Sigmoid colon (tissue), 7 donors: ENCODE results near the gene RASGRF2. TPM values are rescaled to one million over a fixed set of nuclear protein-coding genes. Genes with fewer than 3 reads are reported as not detected.

Source experiments
- DNase-seq: peaks from one replicate; pipeline ENCODE4 v3.0.0-alpha.2; 2019
- H3K27ac ChIP-seq, 4 donors: fragments of 200-600 bp; sonication (generic); one replicate each; pipeline ENCODE4 v1.5.1; 2016 to 2019; ENCODE audit warnings: mild to moderate bottlenecking in 1 of 4
- H3K27me3 ChIP-seq, 3 donors: fragments of 200-600 bp; sonication (generic); one replicate each; pipeline ENCODE4 v1.5.1; 2019; ENCODE audit warnings: mild to moderate bottlenecking in 1 of 3
- H3K36me3 ChIP-seq, 4 donors: fragments of 200-600 bp; sonication (generic); one replicate each; pipeline ENCODE4 v1.5.1; 2016 to 2019
- H3K4me1 ChIP-seq, 4 donors: fragments of 200-600 bp; sonication (generic); one replicate each; pipeline ENCODE4 v1.5.1; 2017 to 2019
- H3K4me3 ChIP-seq, 4 donors: fragments of 200-600 bp; sonication (generic); one replicate each; pipeline ENCODE4 v1.5.1; 2017 to 2019; ENCODE audit warnings: mild to moderate bottlenecking in 2 of 4, moderate library complexity in 1 of 4
- H3K9me3 ChIP-seq, 4 donors: fragments of 200-600 bp in 3 of 4; sonication (generic) in 3 of 4; one replicate each; pipeline versions ENCODE4 v1.5.1 to v1.6.1; 2013 to 2019
- CTCF ChIP-seq, 4 experiments: fragments of 450-650 bp in 3 of 4; fragments of 200-600 bp in 1 of 4; IDR thresholded peaks; one replicate each; pipeline ENCODE4 v1.5.1; 2016 to 2019; ENCODE audit warnings: antibody characterized with exemption in 4 of 4, mild to moderate bottlenecking in 3 of 4, moderate library complexity in 2 of 4
- EP300 ChIP-seq, 4 donors: sonication (generic); formaldehyde crosslinking; IDR thresholded peaks; one replicate each; pipeline ENCODE4 v1.6.1; 2017; ENCODE audit warnings: antibody characterized with exemption in 4 of 4
- POLR2A ChIP-seq, 2 donors: fragments of 450-650 bp; IDR thresholded peaks; one replicate each; pipeline ENCODE4 v1.6.1; 2016; ENCODE audit warnings: antibody characterized with exemption in 2 of 2, mild to moderate bottlenecking in 2 of 2, moderate library complexity in 2 of 2
- POLR2AphosphoS5 ChIP-seq, 4 donors: sonication (generic); formaldehyde crosslinking; IDR thresholded peaks; one replicate each; pipeline ENCODE4 v1.6.1; 2017; ENCODE audit warnings: antibody characterized with exemption in 4 of 4
- WGBS, 2 donors: extraction: QIAGEN DNeasy Blood & Tissue Kit; methylation state at CpG; one replicate each; pipeline ENCODE4 v1.1.7; 2013; 5-methylcytosine and 5-hydroxymethylcytosine counted together
- intact Hi-C: fragments of 100-400 bp; cut with DNase I; formaldehyde crosslinking; loops from one replicate; pipeline ENCODE4 v1.15.1; 2023
- polyA plus RNA-seq, 3 donors: library from polyadenylated mRNA; stranded (reverse); fragments of 200-250 nt; gene quantifications; one replicate each; pipeline ENCODE4 v1.2.3, GENCODE V29; 2013
- total RNA-seq, 4 donors: library from RNA; depleted of rRNA; stranded (reverse); fragments of >200 nt; gene quantifications; one replicate each; pipeline ENCODE4 v1.1.0, GENCODE V29; 2016
- donor health status: healthy with polysubstance abuse.
- donor health status: Bipolar disorder and iron deficiency.
- donor health status: healthy.

RASGRF2 gene
- total and polyA plus RNA-seq, 7 donors = under 0.01 to 9.5 (median 6.8) TPM

GRCh38 chr5:81191726-81192372 lies 231.7 kb downstream of the RASGRF2 start:
- Histone ChIP-seq H3K4me1 (peaks cover 0 to 10% (median 7%) of the 10 kb centered on the region in 4 donors), H3K27me3 (no peaks in the 10 kb centered on the region), H3K9me3 (no peaks in the 10 kb centered on the region), H3K27ac (no peak overlapping the region), H3K4me3 (no peak overlapping the region), H3K36me3 (no peaks in the 10 kb centered on the region)
- TF ChIP-seq CTCF (IDR thresholded peaks at IDR 0.05) (no peak), EP300 (IDR thresholded peaks at IDR 0.05) (no peak), POLR2A (IDR thresholded peaks at IDR 0.05) (no peak), POLR2AphosphoS5 (IDR thresholded peaks at IDR 0.05) (no peak)
- no peak for DNase-seq
- 92% methylated on average over 9 of the region's 9 CpGs for WGBS, 2 donors
- intact Hi-C loops = loop anchor here (10.0 kb wide), 2 partner anchors 227 to 507 kb away; partner anchors contain the start of gene RASGRF2

GRCh38 chr5:81192373-81192750 lies 232.2 kb downstream of the RASGRF2 start:
- Histone ChIP-seq H3K4me1 (peaks cover 0 to 10% (median 7%) of the 10 kb centered on the region in 4 donors), H3K36me3 (no peaks in the 10 kb centered on the region), H3K9me3 (no peaks in the 10 kb centered on the region), H3K27me3 (no peaks in the 10 kb centered on the region), H3K4me3 (no peak overlapping the region), H3K27ac (no peak overlapping the region)
- TF ChIP-seq POLR2A (IDR thresholded peaks at IDR 0.05) (no peak), POLR2AphosphoS5 (IDR thresholded peaks at IDR 0.05) (no peak), CTCF (IDR thresholded peaks at IDR 0.05) (no peak), EP300 (IDR thresholded peaks at IDR 0.05) (no peak)
- intact Hi-C loops = loop anchor here (10.0 kb wide), 2 partner anchors 228 to 508 kb away; partner anchors contain the start of gene RASGRF2
- 84 to 87% methylated on average over 8 of the region's 8 CpGs for WGBS, 2 donors
- DNase-seq = no peak

GRCh38 chr5:81194633-81195334 lies 234.6 kb downstream of the RASGRF2 start:
- 27 to 29% methylated on average over 31 of the region's 31 CpGs for WGBS, 2 donors
- H3K27ac ChIP-seq = no peak overlapping the region
- TF ChIP-seq POLR2AphosphoS5 (IDR thresholded peaks at IDR 0.05) (peak in 1 of 4 donors; percentile 18), EP300 (IDR thresholded peaks at IDR 0.05) (no peak), CTCF (IDR thresholded peaks at IDR 0.05) (peak; percentile 49 to 84 (median 58)), POLR2A (IDR thresholded peaks at IDR 0.05) (no peak)
- no peak overlapping the region for H3K4me3 ChIP-seq
- intact Hi-C loops = loop anchor here (10.0 kb wide), 2 partner anchors 230 to 510 kb away; partner anchors contain the start of gene RASGRF2
- no peaks in the 10 kb centered on the region for H3K27me3 ChIP-seq
- peak; percentile 85 for DNase-seq
- H3K36me3 ChIP-seq = no peaks in the 10 kb centered on the region
- no peaks in the 10 kb centered on the region for H3K9me3 ChIP-seq
- H3K4me1 ChIP-seq = peaks cover 0 to 10% (median 7%) of the 10 kb centered on the region in 4 donors

GRCh38 chr5:81195335-81195929 lies 235.3 kb downstream of the RASGRF2 start:
- DNase-seq = no peak
- Histone ChIP-seq H3K4me1 (peaks cover 0 to 10% (median 7%) of the 10 kb centered on the region in 4 donors), H3K27ac (no peak overlapping the region), H3K36me3 (no peaks in the 10 kb centered on the region), H3K9me3 (no peaks in the 10 kb centered on the region), H3K4me3 (no peak overlapping the region), H3K27me3 (no peaks in the 10 kb centered on the region)
- WGBS, 2 donors = 85 to 91% methylated on average over 5 of the region's 5 CpGs
- TF ChIP-seq CTCF (IDR thresholded peaks at IDR 0.05) = peak in 1 of 4 experiments; percentile 31
- no peak for TF ChIP-seq EP300 (IDR thresholded peaks at IDR 0.05)
- no peak for TF ChIP-seq POLR2AphosphoS5 (IDR thresholded peaks at IDR 0.05)
- TF ChIP-seq POLR2A (IDR thresholded peaks at IDR 0.05) = no peak
- intact Hi-C loops = loop anchor here (10.0 kb wide), 2 partner anchors 231 to 511 kb away; partner anchors contain the start of gene RASGRF2
